ENCODE measurements around the gene WFDC8. TPM values are rescaled to one million over a fixed set of nuclear protein-coding genes. Genes with fewer than 3 reads are reported as not detected.
"Not testable (repeated sequence)": the region's sequence is repeated elsewhere in the genome, so short reads cannot be mapped to it uniquely, and the experiment has no call there.

The WFDC8 gene
- total and polyA plus RNA-seq, 10 donors, result not detected

GRCh38 chr20:45592574-45593189 lies 13.6 kb upstream of the WFDC8 start:
- Histone ChIP-seq H3K4me3 (no peak overlapping the region), H3K9me3 (no peaks in the 10 kb centered on the region), H3K4me1 (no peaks in the 10 kb centered on the region), H3K27ac (no peak overlapping the region), H3K27me3 (replicated peaks in 1 of 7) (peaks cover 0 to 26% (median 0%) of the 10 kb centered on the region in 7 donors), H3K36me3 (no peaks in the 10 kb centered on the region)
- no peak for DNase-seq
- intact Hi-C loops (cut with DNase I; ENCODE audit: low total_unique reads), result loop anchor here (10.0 kb wide), 1 partner anchor 182 kb away; no protein-coding TSS in a partner anchor
- TF ChIP-seq POLR2AphosphoS5 (IDR thresholded peaks at IDR 0.05), result no peak
- TF ChIP-seq, protein P1, sequence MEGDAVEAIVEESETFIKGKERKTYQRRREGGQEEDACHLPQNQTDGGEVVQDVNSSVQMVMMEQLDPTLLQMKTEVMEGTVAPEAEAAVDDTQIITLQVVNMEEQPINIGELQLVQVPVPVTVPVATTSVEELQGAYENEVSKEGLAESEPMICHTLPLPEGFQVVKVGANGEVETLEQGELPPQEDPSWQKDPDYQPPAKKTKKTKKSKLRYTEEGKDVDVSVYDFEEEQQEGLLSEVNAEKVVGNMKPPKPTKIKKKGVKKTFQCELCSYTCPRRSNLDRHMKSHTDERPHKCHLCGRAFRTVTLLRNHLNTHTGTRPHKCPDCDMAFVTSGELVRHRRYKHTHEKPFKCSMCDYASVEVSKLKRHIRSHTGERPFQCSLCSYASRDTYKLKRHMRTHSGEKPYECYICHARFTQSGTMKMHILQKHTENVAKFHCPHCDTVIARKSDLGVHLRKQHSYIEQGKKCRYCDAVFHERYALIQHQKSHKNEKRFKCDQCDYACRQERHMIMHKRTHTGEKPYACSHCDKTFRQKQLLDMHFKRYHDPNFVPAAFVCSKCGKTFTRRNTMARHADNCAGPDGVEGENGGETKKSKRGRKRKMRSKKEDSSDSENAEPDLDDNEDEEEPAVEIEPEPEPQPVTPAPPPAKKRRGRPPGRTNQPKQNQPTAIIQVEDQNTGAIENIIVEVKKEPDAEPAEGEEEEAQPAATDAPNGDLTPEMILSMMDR (IDR thresholded peaks at IDR 0.05 in 8 of 11, conservative IDR thresholded peaks at IDR 0.05 in 3 of 11), result peak in 10 of 11 experiments; percentile 31 to 66 (median 48)
- WGBS, 5 donors, result 45 to 60% (median 52%) methylated on average over 5 of the region's 5 CpGs

DNA sequence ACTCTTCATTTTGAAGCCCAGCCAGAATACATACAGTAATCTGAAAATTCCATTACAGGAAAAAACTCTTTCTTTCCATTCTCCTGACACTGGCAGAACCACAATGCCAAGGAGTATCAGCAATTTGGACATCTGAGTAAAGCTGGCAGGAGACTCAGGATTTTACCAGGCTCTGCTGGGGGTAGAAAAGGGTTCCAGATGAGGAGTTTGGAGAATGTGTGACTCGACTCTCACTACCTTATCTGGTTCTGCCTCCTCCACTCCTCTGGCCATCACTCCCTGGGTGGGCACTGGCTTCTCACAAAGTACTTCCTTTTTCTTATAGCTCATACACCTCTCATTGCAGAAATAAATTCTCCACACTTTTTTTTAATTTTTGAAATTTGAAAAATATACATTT lies 10.6 kb upstream of the WFDC8 start:
- Histone ChIP-seq H3K9me3 (no peaks in the 10 kb centered on the region), H3K27ac (no peak overlapping the region), H3K36me3 (no peaks in the 10 kb centered on the region), H3K4me3 (no peak overlapping the region), H3K27me3 (replicated peaks in 1 of 7) (no peaks in the 10 kb centered on the region), H3K4me1 (no peaks in the 10 kb centered on the region)
- no peak for TF ChIP-seq POLR2AphosphoS5 (IDR thresholded peaks at IDR 0.05)
- no peak for TF ChIP-seq POLR2A (IDR thresholded peaks at IDR 0.05)
- TF ChIP-seq, protein P1 (IDR thresholded peaks at IDR 0.05 in 8 of 11, conservative IDR thresholded peaks at IDR 0.05 in 3 of 11), result no peak
- DNase-seq, result no peak
- 14 to 38% (median 30%) methylated on average over 1 of the region's 1 CpG for WGBS, 5 donors
- intact Hi-C loops (cut with DNase I; ENCODE audit: low total_unique reads), result loop anchor here (10.0 kb wide), 1 partner anchor 185 kb away; no protein-coding TSS in a partner anchor

GRCh38 chr20:45588800-45589199 lies 9.7 kb upstream of the WFDC8 start:
- TF ChIP-seq POLR2A (IDR thresholded peaks at IDR 0.05) (no peak), POLR2AphosphoS5 (IDR thresholded peaks at IDR 0.05) (no peak)
- TF ChIP-seq, protein P1 (IDR thresholded peaks at IDR 0.05 in 8 of 11, conservative IDR thresholded peaks at IDR 0.05 in 3 of 11), result no peak
- 64 to 98% (median 87%) methylated on average over 2 of the region's 2 CpGs for WGBS, 5 donors
- H3K27ac ChIP-seq, result no peak overlapping the region
- H3K9me3 ChIP-seq, result no peaks in the 10 kb centered on the region
- intact Hi-C loops (cut with DNase I; ENCODE audit: low total_unique reads), result no loop called here
- no peak overlapping the region for H3K4me3 ChIP-seq
- no peaks in the 10 kb centered on the region for H3K36me3 ChIP-seq
- no peaks in the 10 kb centered on the region for H3K27me3 ChIP-seq (replicated peaks in 1 of 7)
- no peak for DNase-seq
- H3K4me1 ChIP-seq, result no peaks in the 10 kb centered on the region

GRCh38 chr20:45585986-45586385 lies 6.9 kb upstream of the WFDC8 start:
- H3K9me3 ChIP-seq; H3K36me3 ChIP-seq; DNase-seq; intact Hi-C loops (cut with DNase I; ENCODE audit: low total_unique reads); H3K27ac ChIP-seq; H3K4me3 ChIP-seq; H3K4me1 ChIP-seq: not testable (repeated sequence)
- peaks cover 0 to 12% (median 0%) of the 10 kb centered on the region in 7 donors for H3K27me3 ChIP-seq (replicated peaks in 1 of 7)
- WGBS, 5 donors, result 74 to 89% (median 81%) methylated on average over 5 of the region's 5 CpGs

DNA sequence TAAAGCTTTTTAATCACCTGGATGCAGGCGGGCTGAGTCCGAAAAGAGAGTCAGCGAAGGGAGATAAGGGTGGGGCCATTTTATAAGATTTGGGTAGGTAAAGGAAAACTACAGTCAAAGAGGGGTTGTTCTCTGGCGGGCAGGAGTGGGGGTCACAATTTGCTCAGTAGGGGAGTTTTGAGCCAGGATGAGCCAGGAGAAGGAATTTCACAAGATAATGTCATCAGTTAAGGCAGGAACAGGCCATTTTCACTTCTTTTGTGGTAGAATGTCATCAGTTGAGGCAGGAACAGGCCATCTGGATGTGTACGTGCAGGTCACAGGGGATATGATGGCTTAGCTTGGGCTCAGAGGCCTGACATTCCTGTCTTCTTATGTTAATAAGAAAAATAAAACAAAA lies 5.2 kb upstream of the WFDC8 start:
- H3K4me3 ChIP-seq; DNase-seq; H3K36me3 ChIP-seq; intact Hi-C loops (cut with DNase I; ENCODE audit: low total_unique reads); H3K4me1 ChIP-seq; H3K9me3 ChIP-seq; H3K27ac ChIP-seq: not testable (repeated sequence)
- WGBS, 5 donors, result 87 to 93% (median 91%) methylated on average over 5 of the region's 5 CpGs
- peaks cover 0 to 17% (median 0%) of the 10 kb centered on the region in 7 donors for H3K27me3 ChIP-seq (replicated peaks in 1 of 7)

All from spleen (tissue), 11 donors.